ENCODE results near the gene CNNM2.

GRCh38 chr10:103124420-103125096, 206.5 kb downstream of the CNNM2 start:
- no peak for TF ChIP-seq CTCF (IDR thresholded peaks at IDR 0.05; ENCODE audit: low read depth, low read length, poor library complexity, severe bottlenecking)
- TF ChIP-seq EZH2phosphoT487 (IDR thresholded peaks at IDR 0.05; ENCODE audit: borderline replicate concordance, low read length), result no peak
